Gastroesophageal sphincter (tissue), 3 donors: Measurements from ENCODE around the gene CACNA2D3.

Source experiments
- CTCF ChIP-seq, 4 experiments: fragments of 200-600 bp in 2 of 4; fragments of 450-650 bp in 2 of 4; sonication (generic) in 1 of 4; IDR thresholded peaks; one replicate each; pipeline ENCODE4 v1.5.1; 2017 to 2019; ENCODE audit warnings: antibody characterized with exemption in 4 of 4, mild to moderate bottlenecking in 2 of 4, moderate library complexity in 2 of 4
- EP300 ChIP-seq: sonication (generic); formaldehyde crosslinking; IDR thresholded peaks from one replicate; pipeline ENCODE4 v1.6.1; 2017; ENCODE audit warnings: antibody characterized with exemption, mild to moderate bottlenecking
- POLR2AphosphoS5 ChIP-seq: sonication (generic); formaldehyde crosslinking; IDR thresholded peaks from one replicate; pipeline ENCODE4 v1.6.1; 2017; ENCODE audit warnings: antibody characterized with exemption

- TF ChIP-seq CTCF (IDR thresholded peaks at IDR 0.05) (no peak), POLR2AphosphoS5 (no peak), EP300 (no peak)
Observed at GRCh38 chr3:55002416-55002930, 880.1 kb downstream of the CACNA2D3 start.
